ENCODE results near the gene HSD3B7.

The HSD3B7 gene

DNA sequence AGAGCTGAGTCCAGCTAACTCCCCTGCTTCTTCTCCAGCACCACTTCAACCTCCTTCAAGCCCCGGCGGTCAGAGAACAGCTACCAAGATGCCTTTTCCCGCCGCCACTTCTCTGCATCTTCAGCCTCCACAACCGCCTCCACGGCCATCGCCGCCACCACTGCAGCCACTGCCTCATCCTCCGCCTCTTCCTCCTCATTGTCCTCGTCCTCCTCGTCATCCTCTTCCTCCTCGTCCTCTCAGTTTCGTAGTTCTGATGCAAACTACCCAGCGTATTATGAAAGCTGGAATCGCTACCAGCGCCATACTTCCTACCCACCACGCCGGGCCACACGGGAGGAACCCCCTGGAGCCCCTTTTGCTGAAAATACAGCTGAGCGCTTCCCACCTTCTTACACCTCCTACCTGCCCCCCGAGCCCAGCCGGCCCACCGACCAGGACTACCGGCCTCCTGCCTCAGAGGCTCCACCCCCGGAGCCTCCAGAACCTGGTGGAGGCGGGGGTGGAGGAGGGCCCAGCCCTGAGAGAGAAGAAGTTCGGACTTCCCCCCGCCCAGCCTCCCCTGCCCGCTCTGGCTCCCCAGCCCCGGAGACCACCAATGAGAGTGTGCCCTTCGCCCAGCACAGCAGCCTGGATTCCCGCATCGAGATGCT, 20.3 kb upstream of the HSD3B7 start (continued):
- TF ChIP-seq, protein P1, sequence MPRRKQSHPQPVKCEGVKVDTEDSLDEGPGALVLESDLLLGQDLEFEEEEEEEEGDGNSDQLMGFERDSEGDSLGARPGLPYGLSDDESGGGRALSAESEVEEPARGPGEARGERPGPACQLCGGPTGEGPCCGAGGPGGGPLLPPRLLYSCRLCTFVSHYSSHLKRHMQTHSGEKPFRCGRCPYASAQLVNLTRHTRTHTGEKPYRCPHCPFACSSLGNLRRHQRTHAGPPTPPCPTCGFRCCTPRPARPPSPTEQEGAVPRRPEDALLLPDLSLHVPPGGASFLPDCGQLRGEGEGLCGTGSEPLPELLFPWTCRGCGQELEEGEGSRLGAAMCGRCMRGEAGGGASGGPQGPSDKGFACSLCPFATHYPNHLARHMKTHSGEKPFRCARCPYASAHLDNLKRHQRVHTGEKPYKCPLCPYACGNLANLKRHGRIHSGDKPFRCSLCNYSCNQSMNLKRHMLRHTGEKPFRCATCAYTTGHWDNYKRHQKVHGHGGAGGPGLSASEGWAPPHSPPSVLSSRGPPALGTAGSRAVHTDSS (tag by site-specific recombination; IDR thresholded peaks at IDR 0.05) = peak; percentile 72
- TF ChIP-seq EGR2 (tag by site-specific recombination; IDR thresholded peaks at IDR 0.05; ENCODE audit: low read depth) = peak; percentile 74
- no peak for TF ChIP-seq ZNF23 (tag by site-specific recombination; IDR thresholded peaks at IDR 0.05; ENCODE audit: borderline replicate concordance)

DNA sequence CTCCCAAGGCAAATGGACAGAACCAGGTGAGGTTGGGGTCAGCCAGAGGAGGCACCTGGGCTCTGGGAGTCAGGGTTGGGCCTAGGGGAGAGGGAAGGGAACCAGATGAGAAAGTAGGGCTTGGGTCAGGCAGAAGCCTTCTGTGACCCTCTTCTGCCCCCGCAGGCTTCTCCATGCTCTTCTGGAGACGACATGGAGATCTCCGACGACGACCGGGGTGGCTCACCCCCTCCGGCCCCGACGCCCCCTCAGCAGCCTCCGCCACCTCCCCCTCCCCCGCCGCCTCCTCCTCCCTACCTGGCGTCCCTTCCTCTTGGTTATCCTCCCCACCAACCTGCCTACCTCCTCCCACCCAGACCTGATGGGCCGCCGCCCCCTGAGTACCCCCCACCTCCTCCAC, 19.6 kb upstream of the HSD3B7 start:
- ChIA-PET CTCF (interaction anchor here (1.1 to 1.9 kb wide), 2 partner anchors 19 to 31 kb away, joined by 3 to 4 read pairs; no protein-coding TSS in a partner anchor), POLR2A (interaction anchor here (0.5 to 1.9 kb wide), 3 partner anchors 11 to 164 kb away, joined by 3 to 5 read pairs (median 5); no protein-coding TSS in a partner anchor)

DNA sequence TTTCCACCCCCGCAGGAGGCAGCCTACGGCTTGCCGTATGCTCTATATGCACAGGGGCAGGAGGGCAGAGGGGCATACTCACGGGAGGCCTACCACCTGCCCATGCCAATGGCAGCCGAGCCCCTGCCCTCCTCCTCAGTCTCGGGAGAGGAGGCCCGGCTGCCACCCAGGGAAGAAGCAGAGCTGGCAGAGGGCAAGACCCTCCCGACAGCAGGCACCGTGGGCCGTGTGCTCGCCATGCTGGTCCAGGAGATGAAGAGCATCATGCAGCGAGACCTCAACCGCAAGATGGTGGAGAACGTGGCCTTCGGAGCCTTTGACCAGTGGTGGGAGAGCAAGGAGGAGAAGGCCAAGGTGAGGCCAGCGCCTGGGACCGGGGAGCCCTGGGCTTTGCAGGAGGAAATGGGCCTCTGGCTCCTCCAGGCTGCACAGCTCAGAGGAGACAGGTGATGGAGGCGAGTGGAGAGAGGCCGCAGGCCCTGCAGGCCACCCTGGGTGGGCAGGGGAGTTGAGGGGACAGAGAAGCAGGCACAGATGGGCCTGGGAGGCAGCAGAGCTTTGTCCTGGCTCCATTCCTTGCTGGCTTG, 18.9 kb upstream of the HSD3B7 start:
- ChIA-PET POLR2A (interaction anchor here (0.8 to 2.0 kb wide), 3 partner anchors 13 to 31 kb away, joined by 3 to 4 read pairs (median 3); no protein-coding TSS in a partner anchor), CTCF (interaction anchor here (0.5 to 1.9 kb wide), 2 partner anchors 18 to 152 kb away, joined by 3 to 4 read pairs; no protein-coding TSS in a partner anchor)
- Histone ChIP-seq H3K27ac (ENCODE audit: extremely low read depth, low read depth, low read length) (no peak overlapping the region), H3K36me3 (ENCODE audit: control insufficient read depth in 2 of 2, insufficient read depth in 1 of 2, low read length in 2 of 2) (peaks cover 64 to 92% of the 10 kb centered on the region in 2 experiments), H3K4me3 (ENCODE audit: low read depth, low read length) (no peak overlapping the region), H3K4me1 (ENCODE audit: control insufficient read depth, insufficient read depth, low read length) (no peaks in the 10 kb centered on the region), H3K9me3 (ENCODE audit: control insufficient read depth, insufficient read depth, low read depth, low read length) (no peaks in the 10 kb centered on the region)
- TF ChIP-seq, protein P2, sequence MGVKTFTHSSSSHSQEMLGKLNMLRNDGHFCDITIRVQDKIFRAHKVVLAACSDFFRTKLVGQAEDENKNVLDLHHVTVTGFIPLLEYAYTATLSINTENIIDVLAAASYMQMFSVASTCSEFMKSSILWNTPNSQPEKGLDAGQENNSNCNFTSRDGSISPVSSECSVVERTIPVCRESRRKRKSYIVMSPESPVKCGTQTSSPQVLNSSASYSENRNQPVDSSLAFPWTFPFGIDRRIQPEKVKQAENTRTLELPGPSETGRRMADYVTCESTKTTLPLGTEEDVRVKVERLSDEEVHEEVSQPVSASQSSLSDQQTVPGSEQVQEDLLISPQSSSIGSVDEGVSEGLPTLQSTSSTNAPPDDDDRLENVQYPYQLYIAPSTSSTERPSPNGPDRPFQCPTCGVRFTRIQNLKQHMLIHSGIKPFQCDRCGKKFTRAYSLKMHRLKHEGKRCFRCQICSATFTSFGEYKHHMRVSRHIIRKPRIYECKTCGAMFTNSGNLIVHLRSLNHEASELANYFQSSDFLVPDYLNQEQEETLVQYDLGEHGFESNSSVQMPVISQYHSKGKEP (tag by site-specific recombination; IDR thresholded peaks at IDR 0.05) = no peak
- no peak for TF ChIP-seq PRDM1 (tag by site-specific recombination; IDR thresholded peaks at IDR 0.05)
- no peak for TF ChIP-seq ZIC2 (tag by site-specific recombination; IDR thresholded peaks at IDR 0.05)
- TF ChIP-seq ZNF624 (tag by site-specific recombination; IDR thresholded peaks at IDR 0.05) = no peak

More for the DNA sequence above, 19.6 kb upstream of the HSD3B7 start:
- no peak overlapping the region for H3K4me3 ChIP-seq (ENCODE audit: low read depth, low read length)
- H3K27ac ChIP-seq (ENCODE audit: extremely low read depth, low read depth, low read length) = no peak overlapping the region
- H3K36me3 ChIP-seq (ENCODE audit: control insufficient read depth in 2 of 2, insufficient read depth in 1 of 2, low read length in 2 of 2) = peaks cover 64 to 92% of the 10 kb centered on the region in 2 experiments
- no peaks in the 10 kb centered on the region for H3K9me3 ChIP-seq (ENCODE audit: control insufficient read depth, insufficient read depth, low read depth, low read length)
- TF ChIP-seq ZEB2 (tag by site-specific recombination; IDR thresholded peaks at IDR 0.05) = no peak
- TF ChIP-seq, protein P3, sequence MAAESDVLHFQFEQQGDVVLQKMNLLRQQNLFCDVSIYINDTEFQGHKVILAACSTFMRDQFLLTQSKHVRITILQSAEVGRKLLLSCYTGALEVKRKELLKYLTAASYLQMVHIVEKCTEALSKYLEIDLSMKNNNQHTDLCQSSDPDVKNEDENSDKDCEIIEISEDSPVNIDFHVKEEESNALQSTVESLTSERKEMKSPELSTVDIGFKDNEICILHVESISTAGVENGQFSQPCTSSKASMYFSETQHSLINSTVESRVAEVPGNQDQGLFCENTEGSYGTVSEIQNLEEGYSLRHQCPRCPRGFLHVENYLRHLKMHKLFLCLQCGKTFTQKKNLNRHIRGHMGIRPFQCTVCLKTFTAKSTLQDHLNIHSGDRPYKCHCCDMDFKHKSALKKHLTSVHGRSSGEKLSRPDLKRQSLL (tag by site-specific recombination; IDR thresholded peaks at IDR 0.05) = peak; percentile 60; the same call in 1 of the 2 replicates
- peak; percentile 47; the same call in 1 of the 2 replicates for TF ChIP-seq ZFHX2 (tag by site-specific recombination; conservative IDR thresholded peaks at IDR 0.05)
- TF ChIP-seq ZNF140 (tag by site-specific recombination; IDR thresholded peaks at IDR 0.05) = no peak
- TF ChIP-seq, protein P4, sequence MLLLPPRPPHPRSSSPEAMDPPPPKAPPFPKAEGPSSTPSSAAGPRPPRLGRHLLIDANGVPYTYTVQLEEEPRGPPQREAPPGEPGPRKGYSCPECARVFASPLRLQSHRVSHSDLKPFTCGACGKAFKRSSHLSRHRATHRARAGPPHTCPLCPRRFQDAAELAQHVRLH (tag by site-specific recombination; IDR thresholded peaks at IDR 0.05) = no peak
- peak; percentile 47; the same call in 1 of the 2 replicates for TF ChIP-seq EGR2 (tag by site-specific recombination; IDR thresholded peaks at IDR 0.05; ENCODE audit: low read depth)
- no peaks in the 10 kb centered on the region for H3K4me1 ChIP-seq (ENCODE audit: control insufficient read depth, insufficient read depth, low read length)

DNA sequence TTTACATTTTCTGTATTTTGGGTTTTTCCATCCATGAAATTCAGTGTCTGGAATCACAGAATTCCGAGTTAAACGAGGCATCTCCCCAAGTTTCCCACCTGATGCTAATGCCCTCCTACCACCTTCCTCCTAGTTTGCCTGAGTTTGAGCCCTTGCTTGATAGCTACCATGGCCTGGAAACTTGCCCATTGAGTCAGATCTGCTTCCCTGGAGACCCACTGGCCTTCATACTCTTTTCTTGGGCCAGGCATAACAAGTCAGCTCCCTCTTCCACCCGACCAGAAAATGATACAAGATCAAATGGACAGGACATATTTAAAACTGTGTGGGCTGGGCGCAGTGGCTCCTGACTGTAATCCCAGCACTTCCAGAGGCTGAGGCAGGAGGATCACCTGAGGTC, 17.2 kb upstream of the HSD3B7 start:
- Histone ChIP-seq H3K9me3 (ENCODE audit: control insufficient read depth, insufficient read depth, low read depth, low read length) (no peaks in the 10 kb centered on the region), H3K4me1 (ENCODE audit: control insufficient read depth, insufficient read depth, low read length) (no peaks in the 10 kb centered on the region), H3K27ac (ENCODE audit: extremely low read depth, low read depth, low read length) (no peak overlapping the region), H3K36me3 (ENCODE audit: control insufficient read depth in 2 of 2, insufficient read depth in 1 of 2, low read length in 2 of 2) (peaks cover 63 to 92% of the 10 kb centered on the region in 2 experiments), H3K4me3 (ENCODE audit: low read depth, low read length) (no peak overlapping the region)
- ChIA-PET POLR2A (interaction anchor here (0.8 to 2.0 kb wide), 2 partner anchors 15 to 150 kb away, joined by 3 to 4 read pairs; partner anchors contain the start of gene KAT8), CTCF (interaction anchor here (1.1 to 1.4 kb wide), 4 partner anchors 14 to 936 kb away, joined by 3 to 8 read pairs (median 4); no protein-coding TSS in a partner anchor)
- TF ChIP-seq, protein P5, sequence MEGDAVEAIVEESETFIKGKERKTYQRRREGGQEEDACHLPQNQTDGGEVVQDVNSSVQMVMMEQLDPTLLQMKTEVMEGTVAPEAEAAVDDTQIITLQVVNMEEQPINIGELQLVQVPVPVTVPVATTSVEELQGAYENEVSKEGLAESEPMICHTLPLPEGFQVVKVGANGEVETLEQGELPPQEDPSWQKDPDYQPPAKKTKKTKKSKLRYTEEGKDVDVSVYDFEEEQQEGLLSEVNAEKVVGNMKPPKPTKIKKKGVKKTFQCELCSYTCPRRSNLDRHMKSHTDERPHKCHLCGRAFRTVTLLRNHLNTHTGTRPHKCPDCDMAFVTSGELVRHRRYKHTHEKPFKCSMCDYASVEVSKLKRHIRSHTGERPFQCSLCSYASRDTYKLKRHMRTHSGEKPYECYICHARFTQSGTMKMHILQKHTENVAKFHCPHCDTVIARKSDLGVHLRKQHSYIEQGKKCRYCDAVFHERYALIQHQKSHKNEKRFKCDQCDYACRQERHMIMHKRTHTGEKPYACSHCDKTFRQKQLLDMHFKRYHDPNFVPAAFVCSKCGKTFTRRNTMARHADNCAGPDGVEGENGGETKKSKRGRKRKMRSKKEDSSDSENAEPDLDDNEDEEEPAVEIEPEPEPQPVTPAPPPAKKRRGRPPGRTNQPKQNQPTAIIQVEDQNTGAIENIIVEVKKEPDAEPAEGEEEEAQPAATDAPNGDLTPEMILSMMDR (tag by site-specific recombination; IDR thresholded peaks at IDR 0.05) = no peak
- TF ChIP-seq, protein P6, sequence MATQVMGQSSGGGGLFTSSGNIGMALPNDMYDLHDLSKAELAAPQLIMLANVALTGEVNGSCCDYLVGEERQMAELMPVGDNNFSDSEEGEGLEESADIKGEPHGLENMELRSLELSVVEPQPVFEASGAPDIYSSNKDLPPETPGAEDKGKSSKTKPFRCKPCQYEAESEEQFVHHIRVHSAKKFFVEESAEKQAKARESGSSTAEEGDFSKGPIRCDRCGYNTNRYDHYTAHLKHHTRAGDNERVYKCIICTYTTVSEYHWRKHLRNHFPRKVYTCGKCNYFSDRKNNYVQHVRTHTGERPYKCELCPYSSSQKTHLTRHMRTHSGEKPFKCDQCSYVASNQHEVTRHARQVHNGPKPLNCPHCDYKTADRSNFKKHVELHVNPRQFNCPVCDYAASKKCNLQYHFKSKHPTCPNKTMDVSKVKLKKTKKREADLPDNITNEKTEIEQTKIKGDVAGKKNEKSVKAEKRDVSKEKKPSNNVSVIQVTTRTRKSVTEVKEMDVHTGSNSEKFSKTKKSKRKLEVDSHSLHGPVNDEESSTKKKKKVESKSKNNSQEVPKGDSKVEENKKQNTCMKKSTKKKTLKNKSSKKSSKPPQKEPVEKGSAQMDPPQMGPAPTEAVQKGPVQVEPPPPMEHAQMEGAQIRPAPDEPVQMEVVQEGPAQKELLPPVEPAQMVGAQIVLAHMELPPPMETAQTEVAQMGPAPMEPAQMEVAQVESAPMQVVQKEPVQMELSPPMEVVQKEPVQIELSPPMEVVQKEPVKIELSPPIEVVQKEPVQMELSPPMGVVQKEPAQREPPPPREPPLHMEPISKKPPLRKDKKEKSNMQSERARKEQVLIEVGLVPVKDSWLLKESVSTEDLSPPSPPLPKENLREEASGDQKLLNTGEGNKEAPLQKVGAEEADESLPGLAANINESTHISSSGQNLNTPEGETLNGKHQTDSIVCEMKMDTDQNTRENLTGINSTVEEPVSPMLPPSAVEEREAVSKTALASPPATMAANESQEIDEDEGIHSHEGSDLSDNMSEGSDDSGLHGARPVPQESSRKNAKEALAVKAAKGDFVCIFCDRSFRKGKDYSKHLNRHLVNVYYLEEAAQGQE (tag by site-specific recombination; IDR thresholded peaks at IDR 0.05) = no peak
- TF ChIP-seq ZNF2 (tag by site-specific recombination; IDR thresholded peaks at IDR 0.05) (no peak), ZNF660 (tag by site-specific recombination; IDR thresholded peaks at IDR 0.05) (no peak), ZNF239 (tag by site-specific recombination; IDR thresholded peaks at IDR 0.05) (no peak), ZNF23 (tag by site-specific recombination; IDR thresholded peaks at IDR 0.05; ENCODE audit: borderline replicate concordance) (no peak)
